SK-N-SH treated with all-trans-retinoic acid at 6 μM for 48 hours (cell line): ENCODE results near the gene PIM1.

ENCODE experiments used
- ARNTL ChIP-seq: fragments of 450-650 bp; formaldehyde crosslinking; IDR thresholded peaks from 2 replicates; pipeline ENCODE4 v1.5.0; 2020; ENCODE audit warnings: low read depth, mild to moderate bottlenecking, moderate library complexity, borderline replicate concordance
- CREB5 ChIP-seq: fragments of 250-450 bp; sonication (Bioruptor Pico); IDR thresholded peaks from 2 replicates; pipeline ENCODE4 v1.5.1; 2020; ENCODE audit warnings: low read depth, mild to moderate bottlenecking, moderate library complexity
- CSRNP3 ChIP-seq: fragments of 250-450 bp; sonication (Bioruptor Pico); IDR thresholded peaks from 2 replicates; pipeline ENCODE4 v1.5.1; 2021; ENCODE audit warnings: mild to moderate bottlenecking, moderate library complexity
- ISL1 ChIP-seq: fragments of 250-450 bp; sonication (Bioruptor Pico); IDR thresholded peaks from 2 replicates; pipeline ENCODE4 v2.1.2; 2022; ENCODE audit warnings: mild to moderate bottlenecking, moderate library complexity
- OSR1 ChIP-seq: fragments of 250-450 bp; sonication (Bioruptor Pico); IDR thresholded peaks from 2 replicates; pipeline ENCODE4 v1.8.0; 2022; ENCODE audit warnings: moderate library complexity, mild to moderate bottlenecking, inconsistent platforms
- PATZ1 ChIP-seq: fragments of 250-450 bp; sonication (Bioruptor Pico); IDR thresholded peaks from 2 replicates; pipeline ENCODE4 v1.8.0; 2020; ENCODE audit warnings: mild to moderate bottlenecking, moderate library complexity, borderline replicate concordance
- RARB ChIP-seq: fragments of 250-450 bp; sonication (Bioruptor Pico); IDR thresholded peaks from 2 replicates; pipeline ENCODE4 v1.8.0; 2021; ENCODE audit warnings: mild to moderate bottlenecking, moderate library complexity

- TF ChIP-seq ISL1 (CRISPR knock-in tag): 0 out of 2 replicates have a peak, but pooled peaks have one; percentile 16
- TF ChIP-seq CSRNP3 (CRISPR knock-in tag): no peak
- no peak for TF ChIP-seq RARB (CRISPR knock-in tag)
- TF ChIP-seq ARNTL (CRISPR knock-in tag): no peak
- TF ChIP-seq OSR1 (CRISPR knock-in tag): no peak
- TF ChIP-seq PATZ1 (CRISPR knock-in tag): no peak
- TF ChIP-seq CREB5 (CRISPR knock-in tag): no peak
Observed at GRCh38 chr6:37126493-37126958, 43.4 kb upstream of the PIM1 start.
